GM23338 (cell line): Measurements from ENCODE around the gene CCDC137.

Experiments used
- CREB1 ChIP-seq: fragments of 250-450 bp; sonication (Bioruptor Pico); IDR thresholded peaks from 2 replicates; pipeline ENCODE4 v1.5.0; 2020; ENCODE audit warnings: low read depth, mild to moderate bottlenecking, moderate library complexity
- EZH2 ChIP-seq: fragments of 200-600 bp; sonication (generic); IDR thresholded peaks from one replicate; pipeline ENCODE4 v1.8.0; 2017; ENCODE audit warnings: antibody characterized with exemption, mild to moderate bottlenecking, low read depth; ENCODE audit not compliant: unreplicated experiment
- EZH2phosphoT487 ChIP-seq: fragments of 200-600 bp; sonication (generic); IDR thresholded peaks from one replicate; pipeline ENCODE4 v1.8.1; 2018; ENCODE audit warnings: antibody characterized with exemption; ENCODE audit not compliant: unreplicated experiment
- JUNB ChIP-seq: IDR thresholded peaks from one replicate; pipeline ENCODE4 v1.6.1; 2016; ENCODE audit warnings: antibody characterized with exemption; ENCODE audit not compliant: unreplicated experiment
- NANOG ChIP-seq: IDR thresholded peaks from 2 replicates; pipeline ENCODE4 v1.6.1; 2016; ENCODE audit warnings: antibody characterized with exemption, borderline replicate concordance
- POLR2AphosphoS5 ChIP-seq: IDR thresholded peaks from 2 replicates; pipeline ENCODE4 v1.6.1; 2016; ENCODE audit warnings: antibody characterized with exemption, low read depth
- STAT1 ChIP-seq: IDR thresholded peaks from one replicate; pipeline ENCODE4 v1.6.1; 2016; ENCODE audit warnings: antibody characterized with exemption; ENCODE audit not compliant: unreplicated experiment
- TF ChIP-seq, protein P1 (sequence below), 2 experiments: fragments of 200-600 bp in 1 of 2; sonication (generic) in 1 of 2; conservative IDR thresholded peaks; 2 replicates each; pipeline versions ENCODE4 v1.5.1 to v1.6.1; 2016 to 2017; ENCODE audit warnings: antibody characterized with exemption in 2 of 2, low read depth in 2 of 2, mild to moderate bottlenecking in 2 of 2, moderate library complexity in 1 of 2
- TF ChIP-seq, protein P2 (sequence below): IDR thresholded peaks from one replicate; pipeline ENCODE4 v1.6.1; 2018; ENCODE audit warnings: antibody characterized with exemption; ENCODE audit not compliant: unreplicated experiment
- TF ChIP-seq, protein P3 (sequence below): IDR thresholded peaks from 2 replicates; pipeline ENCODE4 v1.6.1; 2016; ENCODE audit warnings: antibody characterized with exemption

DNA sequence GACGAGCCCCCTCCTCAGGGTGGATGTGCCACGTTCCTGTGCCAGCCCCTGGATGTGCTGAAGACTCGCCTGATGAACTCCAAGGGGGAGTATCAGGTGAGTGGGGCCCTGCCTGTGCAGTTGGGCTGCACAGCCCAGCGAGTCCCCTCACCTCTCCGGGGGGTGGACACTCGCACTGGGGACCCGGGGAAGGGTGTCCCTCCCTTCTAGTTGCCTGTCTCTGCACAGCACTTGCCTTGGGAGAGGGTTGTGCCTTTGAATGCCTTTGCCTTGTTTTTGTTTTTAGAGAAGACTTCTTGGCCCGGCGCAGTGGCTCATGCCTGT lies 51.2 kb downstream of the CCDC137 start:
- TF ChIP-seq, protein P1, sequence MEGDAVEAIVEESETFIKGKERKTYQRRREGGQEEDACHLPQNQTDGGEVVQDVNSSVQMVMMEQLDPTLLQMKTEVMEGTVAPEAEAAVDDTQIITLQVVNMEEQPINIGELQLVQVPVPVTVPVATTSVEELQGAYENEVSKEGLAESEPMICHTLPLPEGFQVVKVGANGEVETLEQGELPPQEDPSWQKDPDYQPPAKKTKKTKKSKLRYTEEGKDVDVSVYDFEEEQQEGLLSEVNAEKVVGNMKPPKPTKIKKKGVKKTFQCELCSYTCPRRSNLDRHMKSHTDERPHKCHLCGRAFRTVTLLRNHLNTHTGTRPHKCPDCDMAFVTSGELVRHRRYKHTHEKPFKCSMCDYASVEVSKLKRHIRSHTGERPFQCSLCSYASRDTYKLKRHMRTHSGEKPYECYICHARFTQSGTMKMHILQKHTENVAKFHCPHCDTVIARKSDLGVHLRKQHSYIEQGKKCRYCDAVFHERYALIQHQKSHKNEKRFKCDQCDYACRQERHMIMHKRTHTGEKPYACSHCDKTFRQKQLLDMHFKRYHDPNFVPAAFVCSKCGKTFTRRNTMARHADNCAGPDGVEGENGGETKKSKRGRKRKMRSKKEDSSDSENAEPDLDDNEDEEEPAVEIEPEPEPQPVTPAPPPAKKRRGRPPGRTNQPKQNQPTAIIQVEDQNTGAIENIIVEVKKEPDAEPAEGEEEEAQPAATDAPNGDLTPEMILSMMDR (conservative IDR thresholded peaks at IDR 0.05; ENCODE audit: low read depth in 2 of 2): no peak
- TF ChIP-seq EZH2 (no peak), POLR2AphosphoS5 (no peak), EZH2phosphoT487 (no peak), CREB1 (CRISPR knock-in tag) (no peak), NANOG (no peak), JUNB (no peak), STAT1 (no peak)
- TF ChIP-seq, protein P2, sequence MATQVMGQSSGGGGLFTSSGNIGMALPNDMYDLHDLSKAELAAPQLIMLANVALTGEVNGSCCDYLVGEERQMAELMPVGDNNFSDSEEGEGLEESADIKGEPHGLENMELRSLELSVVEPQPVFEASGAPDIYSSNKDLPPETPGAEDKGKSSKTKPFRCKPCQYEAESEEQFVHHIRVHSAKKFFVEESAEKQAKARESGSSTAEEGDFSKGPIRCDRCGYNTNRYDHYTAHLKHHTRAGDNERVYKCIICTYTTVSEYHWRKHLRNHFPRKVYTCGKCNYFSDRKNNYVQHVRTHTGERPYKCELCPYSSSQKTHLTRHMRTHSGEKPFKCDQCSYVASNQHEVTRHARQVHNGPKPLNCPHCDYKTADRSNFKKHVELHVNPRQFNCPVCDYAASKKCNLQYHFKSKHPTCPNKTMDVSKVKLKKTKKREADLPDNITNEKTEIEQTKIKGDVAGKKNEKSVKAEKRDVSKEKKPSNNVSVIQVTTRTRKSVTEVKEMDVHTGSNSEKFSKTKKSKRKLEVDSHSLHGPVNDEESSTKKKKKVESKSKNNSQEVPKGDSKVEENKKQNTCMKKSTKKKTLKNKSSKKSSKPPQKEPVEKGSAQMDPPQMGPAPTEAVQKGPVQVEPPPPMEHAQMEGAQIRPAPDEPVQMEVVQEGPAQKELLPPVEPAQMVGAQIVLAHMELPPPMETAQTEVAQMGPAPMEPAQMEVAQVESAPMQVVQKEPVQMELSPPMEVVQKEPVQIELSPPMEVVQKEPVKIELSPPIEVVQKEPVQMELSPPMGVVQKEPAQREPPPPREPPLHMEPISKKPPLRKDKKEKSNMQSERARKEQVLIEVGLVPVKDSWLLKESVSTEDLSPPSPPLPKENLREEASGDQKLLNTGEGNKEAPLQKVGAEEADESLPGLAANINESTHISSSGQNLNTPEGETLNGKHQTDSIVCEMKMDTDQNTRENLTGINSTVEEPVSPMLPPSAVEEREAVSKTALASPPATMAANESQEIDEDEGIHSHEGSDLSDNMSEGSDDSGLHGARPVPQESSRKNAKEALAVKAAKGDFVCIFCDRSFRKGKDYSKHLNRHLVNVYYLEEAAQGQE: no peak
- TF ChIP-seq, protein P3, sequence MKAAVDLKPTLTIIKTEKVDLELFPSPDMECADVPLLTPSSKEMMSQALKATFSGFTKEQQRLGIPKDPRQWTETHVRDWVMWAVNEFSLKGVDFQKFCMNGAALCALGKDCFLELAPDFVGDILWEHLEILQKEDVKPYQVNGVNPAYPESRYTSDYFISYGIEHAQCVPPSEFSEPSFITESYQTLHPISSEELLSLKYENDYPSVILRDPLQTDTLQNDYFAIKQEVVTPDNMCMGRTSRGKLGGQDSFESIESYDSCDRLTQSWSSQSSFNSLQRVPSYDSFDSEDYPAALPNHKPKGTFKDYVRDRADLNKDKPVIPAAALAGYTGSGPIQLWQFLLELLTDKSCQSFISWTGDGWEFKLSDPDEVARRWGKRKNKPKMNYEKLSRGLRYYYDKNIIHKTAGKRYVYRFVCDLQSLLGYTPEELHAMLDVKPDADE: no peak
